Measurements from ENCODE around the gene CYP1A2. TPM values are rescaled to one million over a fixed set of nuclear protein-coding genes. Genes with fewer than 3 reads are reported as not detected.
"Not testable (repeated sequence)": the region's sequence is repeated elsewhere in the genome, so short reads cannot be mapped to it uniquely, and the experiment has no call there.

Gene CYP1A2
- total RNA-seq, 1 experiment from 2014 or later = not detected

DNA sequence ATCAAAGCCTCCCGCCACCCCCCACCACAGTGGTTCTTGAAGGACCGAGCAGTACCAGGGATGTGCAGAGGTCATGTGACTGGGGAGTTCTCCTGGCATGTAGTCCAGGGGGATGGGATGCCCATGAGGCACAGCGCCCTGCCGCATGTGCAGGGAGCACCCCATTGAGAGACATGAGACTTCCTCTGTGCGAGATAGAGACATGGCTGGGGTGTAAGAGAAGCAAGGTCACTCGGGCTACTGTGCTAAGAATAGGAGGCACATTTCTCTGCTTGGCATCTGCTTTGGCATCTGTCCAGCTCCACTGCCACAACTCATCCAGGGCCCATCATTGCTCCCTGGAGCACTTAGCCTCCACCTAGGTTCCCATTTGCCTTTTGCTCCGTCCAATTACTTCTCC is 20.9 kb upstream of the CYP1A2 start:
- Histone ChIP-seq H3K27ac (ENCODE audit: insufficient read length, low read depth, low read length) (no peak overlapping the region), H4K20me1 (ENCODE audit: control insufficient read depth, insufficient read depth, insufficient read length) (no peaks in the 10 kb centered on the region), H3K18ac (ENCODE audit: insufficient read length, low read depth, low read length) (no peak overlapping the region), H3K4me1 (ENCODE audit: insufficient read depth, low read length) (no peaks in the 10 kb centered on the region; the same call in 1 of the 2 replicates), H2BK5ac (ENCODE audit: insufficient read length, low read length) (no peak overlapping the region), H2BK15ac (ENCODE audit: low read depth, low read length) (no peak overlapping the region), H3K56ac (ENCODE audit: insufficient read length, low read depth, low read length) (no peak overlapping the region), H3K23me2 (ENCODE audit: insufficient read length, low read depth, low read length, poor library complexity, severe bottlenecking) (peaks cover 12% of the 10 kb centered on the region), H3T11ph (ENCODE audit: low read length) (no peak overlapping the region), H3K4me2 (ENCODE audit: insufficient read depth, insufficient read length, low read length) (no peak overlapping the region), H3K9me3 (ENCODE audit: control insufficient read depth, low read depth, low read length) (no peaks in the 10 kb centered on the region), H4K91ac (ENCODE audit: insufficient read length, low read depth, low read length) (no peak overlapping the region), H3K9ac (ENCODE audit: extremely low read depth, insufficient read length, low read length) (no peak overlapping the region), H3K79me1 (ENCODE audit: insufficient read depth, low read depth, low read length, poor library complexity, severe bottlenecking) (no peaks in the 10 kb centered on the region), H3K4ac (ENCODE audit: low read depth, low read length) (no peak overlapping the region), H3K23ac (ENCODE audit: insufficient read length, low read depth, low read length) (no peak overlapping the region), H2BK20ac (ENCODE audit: low read depth, low read length, poor library complexity, severe bottlenecking) (no peak overlapping the region), H2AFZ (ENCODE audit: low read length) (no peak overlapping the region), H3K14ac (ENCODE audit: insufficient read depth, low read length) (no peak overlapping the region), H2BK120ac (ENCODE audit: low read depth, low read length, poor library complexity, severe bottlenecking) (no peak overlapping the region), H2AK5ac (ENCODE audit: insufficient read length, low read length) (no peak overlapping the region), H3K79me2 (ENCODE audit: insufficient read depth, low read length) (no peaks in the 10 kb centered on the region), H4K8ac (replicated peaks; ENCODE audit: insufficient read length, low read depth, low read length) (no peak overlapping the region), H2BK12ac (ENCODE audit: insufficient read length, low read depth, low read length) (no peak overlapping the region), H4K5ac (ENCODE audit: insufficient read length, low read depth, low read length) (no peak overlapping the region), H3K27me3 (ENCODE audit: insufficient read depth, low read length) (peaks cover 7% of the 10 kb centered on the region; the same call in 1 of the 2 replicates)
- no peak overlapping the region for H3K27ac Mint-ChIP-seq
- H3K4me3 Mint-ChIP-seq = no peak overlapping the region
- TF ChIP-seq, protein P1, sequence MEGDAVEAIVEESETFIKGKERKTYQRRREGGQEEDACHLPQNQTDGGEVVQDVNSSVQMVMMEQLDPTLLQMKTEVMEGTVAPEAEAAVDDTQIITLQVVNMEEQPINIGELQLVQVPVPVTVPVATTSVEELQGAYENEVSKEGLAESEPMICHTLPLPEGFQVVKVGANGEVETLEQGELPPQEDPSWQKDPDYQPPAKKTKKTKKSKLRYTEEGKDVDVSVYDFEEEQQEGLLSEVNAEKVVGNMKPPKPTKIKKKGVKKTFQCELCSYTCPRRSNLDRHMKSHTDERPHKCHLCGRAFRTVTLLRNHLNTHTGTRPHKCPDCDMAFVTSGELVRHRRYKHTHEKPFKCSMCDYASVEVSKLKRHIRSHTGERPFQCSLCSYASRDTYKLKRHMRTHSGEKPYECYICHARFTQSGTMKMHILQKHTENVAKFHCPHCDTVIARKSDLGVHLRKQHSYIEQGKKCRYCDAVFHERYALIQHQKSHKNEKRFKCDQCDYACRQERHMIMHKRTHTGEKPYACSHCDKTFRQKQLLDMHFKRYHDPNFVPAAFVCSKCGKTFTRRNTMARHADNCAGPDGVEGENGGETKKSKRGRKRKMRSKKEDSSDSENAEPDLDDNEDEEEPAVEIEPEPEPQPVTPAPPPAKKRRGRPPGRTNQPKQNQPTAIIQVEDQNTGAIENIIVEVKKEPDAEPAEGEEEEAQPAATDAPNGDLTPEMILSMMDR (conservative IDR thresholded peaks at IDR 0.05) = no peak
- peaks cover 6 to 12% of the 10 kb centered on the region in 2 experiments for H3K9me3 Mint-ChIP-seq
- peaks cover 82% of the 10 kb centered on the region for H3K27me3 Mint-ChIP-seq (ENCODE audit: low read depth)
- no peaks in the 10 kb centered on the region; a peak in 2 of 7 replicates for H3K36me3 Mint-ChIP-seq (ENCODE audit: insufficient read depth in 1 of 3, low read depth in 3 of 3)
- peaks cover 12% of the 10 kb centered on the region in 2 experiments for H3K4me1 Mint-ChIP-seq
- no CpG with 5 or more reads among the region's 7 CpGs for WGBS (ENCODE audit: extremely low coverage, insufficient read length, low lambda C conversion rate)
- DNase-seq = no peak

DNA sequence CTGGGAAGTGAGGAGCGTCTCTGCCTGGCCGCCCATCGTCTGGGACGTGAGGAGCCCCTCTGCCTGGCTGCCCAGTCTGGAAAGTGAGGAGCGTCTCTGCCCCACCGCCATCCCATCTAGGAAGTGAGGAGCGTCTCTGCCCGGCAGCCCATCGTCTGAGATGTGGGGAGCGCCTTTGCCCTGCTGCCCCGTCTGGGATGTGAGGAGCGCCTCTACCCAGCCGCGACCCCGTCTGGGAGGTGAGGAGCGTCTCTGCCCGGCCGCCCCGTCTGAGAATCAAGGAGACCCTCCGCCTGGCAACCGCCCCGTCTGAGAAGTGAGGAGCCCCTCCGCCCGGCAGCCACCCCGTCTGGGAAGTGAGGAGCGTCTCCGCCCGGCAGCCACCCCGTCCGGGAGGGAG is 19.9 kb upstream of the CYP1A2 start:
- H3K27ac ChIP-seq (ENCODE audit: insufficient read length, low read depth, low read length); H3K4ac ChIP-seq (ENCODE audit: low read depth, low read length); DNase-seq; H3K9ac ChIP-seq (ENCODE audit: extremely low read depth, insufficient read length, low read length); H3K18ac ChIP-seq (ENCODE audit: insufficient read length, low read depth, low read length); H4K91ac ChIP-seq (ENCODE audit: insufficient read length, low read depth, low read length); H4K8ac ChIP-seq (replicated peaks; ENCODE audit: insufficient read length, low read depth, low read length); H3T11ph ChIP-seq (ENCODE audit: low read length); H3K36me3 Mint-ChIP-seq (ENCODE audit: insufficient read depth in 1 of 3, low read depth in 3 of 3); H3K79me1 ChIP-seq (ENCODE audit: insufficient read depth, low read depth, low read length, poor library complexity, severe bottlenecking); H2AFZ ChIP-seq (ENCODE audit: low read length); H3K79me2 ChIP-seq (ENCODE audit: insufficient read depth, low read length); H4K20me1 ChIP-seq (ENCODE audit: control insufficient read depth, insufficient read depth, insufficient read length); H3K27me3 ChIP-seq (ENCODE audit: insufficient read depth, low read length); H2BK20ac ChIP-seq (ENCODE audit: low read depth, low read length, poor library complexity, severe bottlenecking); H2BK120ac ChIP-seq (ENCODE audit: low read depth, low read length, poor library complexity, severe bottlenecking); H3K56ac ChIP-seq (ENCODE audit: insufficient read length, low read depth, low read length); H3K9me3 ChIP-seq (ENCODE audit: control insufficient read depth, low read depth, low read length); H4K5ac ChIP-seq (ENCODE audit: insufficient read length, low read depth, low read length); H3K27ac Mint-ChIP-seq; H3K4me2 ChIP-seq (ENCODE audit: insufficient read depth, insufficient read length, low read length); H3K4me3 Mint-ChIP-seq; H2AK5ac ChIP-seq (ENCODE audit: insufficient read length, low read length); H2BK15ac ChIP-seq (ENCODE audit: low read depth, low read length); H3K23ac ChIP-seq (ENCODE audit: insufficient read length, low read depth, low read length); H2BK5ac ChIP-seq (ENCODE audit: insufficient read length, low read length); H3K4me1 Mint-ChIP-seq; H3K14ac ChIP-seq (ENCODE audit: insufficient read depth, low read length); H2BK12ac ChIP-seq (ENCODE audit: insufficient read length, low read depth, low read length); H3K4me1 ChIP-seq (ENCODE audit: insufficient read depth, low read length): not testable (repeated sequence)
- WGBS (ENCODE audit: extremely low coverage, insufficient read length, low lambda C conversion rate) = no CpG with 5 or more reads among the region's 30 CpGs
- peaks cover 6 to 12% of the 10 kb centered on the region in 2 experiments for H3K9me3 Mint-ChIP-seq
- peaks cover 12% of the 10 kb centered on the region for H3K23me2 ChIP-seq (ENCODE audit: insufficient read length, low read depth, low read length, poor library complexity, severe bottlenecking)
- peaks cover 81% of the 10 kb centered on the region for H3K27me3 Mint-ChIP-seq (ENCODE audit: low read depth)

Measured in H9 (cell line).